HepG2 (cell line): ENCODE measurements around the gene SLC22A23. TPM values are rescaled to one million over a fixed set of nuclear protein-coding genes. Genes with fewer than 3 reads are reported as not detected.
A peak's percentile ranks its signal among the peaks of the same experiment; 100 is the strongest.

Experiments
- CEBPG ChIP-seq: IDR thresholded peaks from 2 replicates; pipeline ENCODE4 v1.6.1; 2016
- DR1 ChIP-seq: sonication (generic); formaldehyde crosslinking; IDR thresholded peaks from 2 replicates; pipeline ENCODE4 v1.8.0; 2021; ENCODE audit warnings: mild to moderate bottlenecking, missing genetic modification reagents, inconsistent platforms
- GATAD2A ChIP-seq: IDR thresholded peaks from 2 replicates; pipeline ENCODE4 v1.6.1; 2016
- HDAC6 ChIP-seq: fragments of 200-600 bp; sonication (generic); IDR thresholded peaks from 2 replicates; pipeline ENCODE4 v1.7.0; 2017; ENCODE audit warnings: mild to moderate bottlenecking, antibody characterized with exemption, low read length, low read depth
- HIVEP1 ChIP-seq: sonication (generic); formaldehyde crosslinking; IDR thresholded peaks from 2 replicates; pipeline ENCODE4 v1.4.0; 2020; ENCODE audit warnings: mild to moderate bottlenecking, missing genetic modification reagents
- KMT2A ChIP-seq: sonication (generic); formaldehyde crosslinking; IDR thresholded peaks from 2 replicates; pipeline ENCODE4 v1.4.0; 2020; ENCODE audit warnings: missing genetic modification reagents
- NBN ChIP-seq: fragments of 450-650 bp; conservative IDR thresholded peaks from 2 replicates; pipeline ENCODE4 v1.6.1; 2017
- PHB2 ChIP-seq: fragments of 450-650 bp; IDR thresholded peaks from 2 replicates; pipeline ENCODE4 v1.6.1; 2018; ENCODE audit not compliant: partially characterized antibody
- TEAD3 ChIP-seq: optimal IDR thresholded peaks from 2 replicates; pipeline ENCODE3; 2016; ENCODE audit warnings: borderline replicate concordance
- ZNF550 ChIP-seq: sonication (generic); formaldehyde crosslinking; IDR thresholded peaks from 2 replicates; pipeline ENCODE4 v1.4.0; 2020; ENCODE audit warnings: mild to moderate bottlenecking, missing genetic modification reagents, borderline replicate concordance
- ZNF570 ChIP-seq: sonication (generic); formaldehyde crosslinking; IDR thresholded peaks from 2 replicates; pipeline ENCODE4 v1.4.0; 2020; ENCODE audit warnings: mild to moderate bottlenecking, missing genetic modification reagents, borderline replicate concordance
- ZNF776 ChIP-seq: sonication (generic); formaldehyde crosslinking; IDR thresholded peaks from 2 replicates; pipeline ENCODE4 v1.4.0; 2020; ENCODE audit warnings: mild to moderate bottlenecking, missing genetic modification reagents
- ZNF891 ChIP-seq: sonication (generic); formaldehyde crosslinking; IDR thresholded peaks from 2 replicates; pipeline ENCODE4 v1.5.0; 2020; ENCODE audit warnings: mild to moderate bottlenecking, missing genetic modification reagents
- ZSCAN22 ChIP-seq: sonication (generic); formaldehyde crosslinking; IDR thresholded peaks from 2 replicates; pipeline ENCODE4 v1.4.0; 2020; ENCODE audit warnings: mild to moderate bottlenecking, missing genetic modification reagents
- polyA plus RNA-seq, 8 experiments: library from polyadenylated mRNA; depleted of rRNA in 3 of 8; stranded (reverse) in 7 of 8; unstranded in 1 of 8; fragments of >200 nt; fragmentation: Illumina TruSeq in 4 of 8; extraction: Trizol in 4 of 8; gene quantifications; 2 replicates each; pipeline versions ENCODE4 v1.2.1 to v1.2.3, GENCODE V29; 2011 to 2016; ENCODE audit warnings: low read depth in 4 of 8, missing spikeins in 1 of 8, mixed read lengths in 1 of 8; ENCODE audit not compliant: insufficient read depth in 1 of 8
- total RNA-seq, 5 experiments: library from RNA; depleted of rRNA; stranded (reverse); fragments of >200 nt; fragmentation: Illumina TruSeq; extraction: Trizol; gene quantifications; 2 replicates each; pipeline ENCODE4 v1.2.3, GENCODE V29; 2016; ENCODE audit warnings: low read depth in 1 of 5
- TF ChIP-seq, protein P1 (sequence below): sonication (generic); formaldehyde crosslinking; IDR thresholded peaks from 2 replicates; pipeline ENCODE4 v1.9.0; 2021; ENCODE audit warnings: mild to moderate bottlenecking, missing genetic modification reagents
- TF ChIP-seq, protein P2 (sequence below): sonication (generic); formaldehyde crosslinking; IDR thresholded peaks from 2 replicates; pipeline ENCODE4 v1.4.0; 2020; ENCODE audit warnings: missing genetic modification reagents
- TF ChIP-seq, protein P3 (sequence below): sonication (generic); formaldehyde crosslinking; IDR thresholded peaks from 2 replicates; pipeline ENCODE4 v1.5.1; 2020; ENCODE audit warnings: mild to moderate bottlenecking, missing genetic modification reagents, borderline replicate concordance
- TF ChIP-seq, protein P4 (sequence below): sonication (generic); formaldehyde crosslinking; IDR thresholded peaks from 2 replicates; pipeline ENCODE4 v1.4.0; 2020; ENCODE audit warnings: missing genetic modification reagents

Gene SLC22A23
- total and polyA plus RNA-seq, 2 of the 13 experiments (the other 11 are each of a cell fraction or from before 2014, with no cell fraction given) = 11.8 to 17.5 TPM

DNA sequence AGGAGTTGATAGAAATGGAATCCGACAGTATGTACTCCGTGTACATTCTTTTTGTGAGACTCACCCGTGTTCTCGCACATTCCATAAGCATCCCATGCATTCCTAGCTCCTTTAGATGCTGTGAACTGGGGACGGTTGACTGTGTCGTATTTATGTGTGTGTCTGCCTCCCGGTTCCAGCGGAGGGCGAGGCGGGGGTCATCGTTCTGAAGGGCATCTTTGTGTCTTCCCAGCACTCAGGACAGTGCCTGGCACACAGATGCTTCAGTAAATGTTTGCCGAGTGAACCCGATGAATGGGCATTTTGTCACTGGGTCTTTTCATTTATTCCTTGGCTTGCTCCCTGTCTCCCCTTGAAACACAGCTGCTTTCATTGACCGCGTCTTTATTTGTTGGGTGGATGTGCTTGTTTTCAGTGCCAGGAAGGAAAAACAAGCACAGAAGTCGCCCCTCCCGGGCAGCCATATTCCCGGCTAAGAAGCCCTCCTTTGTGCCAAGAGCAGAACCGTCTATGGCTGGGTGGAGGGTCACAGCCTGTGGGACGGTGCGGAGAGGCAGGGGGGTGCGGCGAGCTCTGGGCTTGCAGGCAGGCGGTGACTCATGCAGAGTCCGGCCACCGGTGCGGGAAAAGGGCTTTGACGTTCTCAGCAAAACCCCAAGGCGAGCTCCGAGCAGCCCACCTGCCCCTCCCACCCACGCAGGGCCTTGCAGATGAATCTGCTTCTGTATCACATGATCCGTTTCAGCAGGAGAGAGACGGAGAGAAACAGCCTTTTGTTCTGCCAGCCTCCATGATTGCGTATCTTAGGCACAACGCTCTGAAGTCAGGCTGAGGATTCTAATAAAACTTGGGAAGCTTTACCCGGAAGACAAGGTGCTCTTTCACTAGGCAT, 209.3 kb downstream of the SLC22A23 start (continued):
- TF ChIP-seq, protein P1, sequence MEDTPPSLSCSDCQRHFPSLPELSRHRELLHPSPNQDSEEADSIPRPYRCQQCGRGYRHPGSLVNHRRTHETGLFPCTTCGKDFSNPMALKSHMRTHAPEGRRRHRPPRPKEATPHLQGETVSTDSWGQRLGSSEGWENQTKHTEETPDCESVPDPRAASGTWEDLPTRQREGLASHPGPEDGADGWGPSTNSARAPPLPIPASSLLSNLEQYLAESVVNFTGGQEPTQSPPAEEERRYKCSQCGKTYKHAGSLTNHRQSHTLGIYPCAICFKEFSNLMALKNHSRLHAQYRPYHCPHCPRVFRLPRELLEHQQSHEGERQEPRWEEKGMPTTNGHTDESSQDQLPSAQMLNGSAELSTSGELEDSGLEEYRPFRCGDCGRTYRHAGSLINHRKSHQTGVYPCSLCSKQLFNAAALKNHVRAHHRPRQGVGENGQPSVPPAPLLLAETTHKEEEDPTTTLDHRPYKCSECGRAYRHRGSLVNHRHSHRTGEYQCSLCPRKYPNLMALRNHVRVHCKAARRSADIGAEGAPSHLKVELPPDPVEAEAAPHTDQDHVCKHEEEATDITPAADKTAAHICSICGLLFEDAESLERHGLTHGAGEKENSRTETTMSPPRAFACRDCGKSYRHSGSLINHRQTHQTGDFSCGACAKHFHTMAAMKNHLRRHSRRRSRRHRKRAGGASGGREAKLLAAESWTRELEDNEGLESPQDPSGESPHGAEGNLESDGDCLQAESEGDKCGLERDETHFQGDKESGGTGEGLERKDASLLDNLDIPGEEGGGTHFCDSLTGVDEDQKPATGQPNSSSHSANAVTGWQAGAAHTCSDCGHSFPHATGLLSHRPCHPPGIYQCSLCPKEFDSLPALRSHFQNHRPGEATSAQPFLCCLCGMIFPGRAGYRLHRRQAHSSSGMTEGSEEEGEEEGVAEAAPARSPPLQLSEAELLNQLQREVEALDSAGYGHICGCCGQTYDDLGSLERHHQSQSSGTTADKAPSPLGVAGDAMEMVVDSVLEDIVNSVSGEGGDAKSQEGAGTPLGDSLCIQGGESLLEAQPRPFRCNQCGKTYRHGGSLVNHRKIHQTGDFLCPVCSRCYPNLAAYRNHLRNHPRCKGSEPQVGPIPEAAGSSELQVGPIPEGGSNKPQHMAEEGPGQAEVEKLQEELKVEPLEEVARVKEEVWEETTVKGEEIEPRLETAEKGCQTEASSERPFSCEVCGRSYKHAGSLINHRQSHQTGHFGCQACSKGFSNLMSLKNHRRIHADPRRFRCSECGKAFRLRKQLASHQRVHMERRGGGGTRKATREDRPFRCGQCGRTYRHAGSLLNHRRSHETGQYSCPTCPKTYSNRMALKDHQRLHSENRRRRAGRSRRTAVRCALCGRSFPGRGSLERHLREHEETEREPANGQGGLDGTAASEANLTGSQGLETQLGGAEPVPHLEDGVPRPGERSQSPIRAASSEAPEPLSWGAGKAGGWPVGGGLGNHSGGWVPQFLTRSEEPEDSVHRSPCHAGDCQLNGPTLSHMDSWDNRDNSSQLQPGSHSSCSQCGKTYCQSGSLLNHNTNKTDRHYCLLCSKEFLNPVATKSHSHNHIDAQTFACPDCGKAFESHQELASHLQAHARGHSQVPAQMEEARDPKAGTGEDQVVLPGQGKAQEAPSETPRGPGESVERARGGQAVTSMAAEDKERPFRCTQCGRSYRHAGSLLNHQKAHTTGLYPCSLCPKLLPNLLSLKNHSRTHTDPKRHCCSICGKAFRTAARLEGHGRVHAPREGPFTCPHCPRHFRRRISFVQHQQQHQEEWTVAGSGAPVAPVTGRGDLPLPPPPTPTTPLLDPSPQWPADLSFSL (CRISPR knock-in tag) = no peak
- TF ChIP-seq HDAC6 = no peak
- TF ChIP-seq GATAD2A (CRISPR knock-in tag) = peak; percentile 61
- TF ChIP-seq, protein P2, sequence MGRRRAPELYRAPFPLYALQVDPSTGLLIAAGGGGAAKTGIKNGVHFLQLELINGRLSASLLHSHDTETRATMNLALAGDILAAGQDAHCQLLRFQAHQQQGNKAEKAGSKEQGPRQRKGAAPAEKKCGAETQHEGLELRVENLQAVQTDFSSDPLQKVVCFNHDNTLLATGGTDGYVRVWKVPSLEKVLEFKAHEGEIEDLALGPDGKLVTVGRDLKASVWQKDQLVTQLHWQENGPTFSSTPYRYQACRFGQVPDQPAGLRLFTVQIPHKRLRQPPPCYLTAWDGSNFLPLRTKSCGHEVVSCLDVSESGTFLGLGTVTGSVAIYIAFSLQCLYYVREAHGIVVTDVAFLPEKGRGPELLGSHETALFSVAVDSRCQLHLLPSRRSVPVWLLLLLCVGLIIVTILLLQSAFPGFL (CRISPR knock-in tag) = no peak
- TF ChIP-seq ZNF550 (CRISPR knock-in tag) = no peak
- TF ChIP-seq DR1 (CRISPR knock-in tag) = no peak
- no peak for TF ChIP-seq NBN
- no peak for TF ChIP-seq ZNF891 (CRISPR knock-in tag)
- TF ChIP-seq, protein P3, sequence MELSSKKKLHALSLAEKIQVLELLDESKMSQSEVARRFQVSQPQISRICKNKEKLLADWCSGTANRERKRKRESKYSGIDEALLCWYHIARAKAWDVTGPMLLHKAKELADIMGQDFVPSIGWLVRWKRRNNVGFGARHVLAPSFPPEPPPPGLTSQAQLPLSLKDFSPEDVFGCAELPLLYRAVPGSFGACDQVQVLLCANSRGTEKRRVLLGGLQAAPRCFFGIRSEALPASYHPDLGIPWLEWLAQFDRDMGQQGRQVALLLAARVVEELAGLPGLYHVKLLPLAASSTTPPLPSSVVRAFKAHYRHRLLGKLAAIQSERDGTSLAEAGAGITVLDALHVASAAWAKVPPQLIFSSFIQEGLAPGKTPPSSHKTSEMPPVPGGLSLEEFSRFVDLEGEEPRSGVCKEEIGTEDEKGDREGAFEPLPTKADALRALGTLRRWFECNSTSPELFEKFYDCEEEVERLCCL (CRISPR knock-in tag) = no peak
- no peak for TF ChIP-seq CEBPG (CRISPR knock-in tag)
- no peak for TF ChIP-seq ZNF776 (CRISPR knock-in tag)
- no peak for TF ChIP-seq HIVEP1 (CRISPR knock-in tag)
- TF ChIP-seq ZSCAN22 (CRISPR knock-in tag) = no peak
- no peak for TF ChIP-seq ZNF570 (CRISPR knock-in tag)
- TF ChIP-seq, protein P4, sequence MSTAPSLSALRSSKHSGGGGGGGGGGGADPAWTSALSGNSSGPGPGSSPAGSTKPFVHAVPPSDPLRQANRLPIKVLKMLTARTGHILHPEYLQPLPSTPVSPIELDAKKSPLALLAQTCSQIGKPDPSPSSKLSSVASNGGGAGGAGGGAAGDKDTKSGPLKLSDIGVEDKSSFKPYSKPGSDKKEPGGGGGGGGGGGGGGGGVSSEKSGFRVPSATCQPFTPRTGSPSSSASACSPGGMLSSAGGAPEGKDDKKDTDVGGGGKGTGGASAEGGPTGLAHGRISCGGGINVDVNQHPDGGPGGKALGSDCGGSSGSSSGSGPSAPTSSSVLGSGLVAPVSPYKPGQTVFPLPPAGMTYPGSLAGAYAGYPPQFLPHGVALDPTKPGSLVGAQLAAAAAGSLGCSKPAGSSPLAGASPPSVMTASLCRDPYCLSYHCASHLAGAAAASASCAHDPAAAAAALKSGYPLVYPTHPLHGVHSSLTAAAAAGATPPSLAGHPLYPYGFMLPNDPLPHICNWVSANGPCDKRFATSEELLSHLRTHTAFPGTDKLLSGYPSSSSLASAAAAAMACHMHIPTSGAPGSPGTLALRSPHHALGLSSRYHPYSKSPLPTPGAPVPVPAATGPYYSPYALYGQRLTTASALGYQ (CRISPR knock-in tag) = peak; percentile 78; the same call in 1 of the 2 replicates
- TF ChIP-seq KMT2A (CRISPR knock-in tag) = no peak
- no peak for TF ChIP-seq PHB2
- peak; percentile 86 for TF ChIP-seq TEAD3 (CRISPR knock-in tag)
